OCI-LY7 (cell line): Measurements from ENCODE around the gene NFX1. TPM values are rescaled to one million over a fixed set of nuclear protein-coding genes. Genes with fewer than 3 reads are reported as not detected.

Experiments
- BruUV-seq: library from RNA; stranded (reverse); fragments of 400-500 nt; replicated peaks from 2 replicates; lab custom pipeline; 2021; lab: Mats Ljungman, UMichigan
- CTCF ChIA-PET: fragments of 300-600 bp; sonication (Branson Sonifier 250); formaldehyde crosslinking; loops from one replicate; lab custom pipeline; 2022; ENCODE audit warnings: antibody characterized with exemption; ENCODE audit not compliant: unreplicated experiment; lab: Charles Lee
- POLR2A ChIA-PET: fragments of 300-600 bp; sonication (Branson Sonifier 250); formaldehyde crosslinking; loops from one replicate; lab custom pipeline; 2022; ENCODE audit warnings: antibody characterized with exemption; lab: Charles Lee
- DNase-seq: peaks from one replicate; pipeline ENCODE4 v3.0.0-alpha.2; 2015; ENCODE audit warnings: low spot score
- H2AFZ ChIP-seq: fragments of 200-600 bp; sonication (generic), shearing (Covaris generic); 2 replicates; pipeline ENCODE4 v1.6.1; 2014; ENCODE audit warnings: mild to moderate bottlenecking, antibody characterized with exemption, low read length, moderate library complexity
- H3K27ac ChIP-seq: fragments of 200-600 bp; sonication (generic); 2 replicates; pipeline ENCODE4 v1.5.1; 2014; ENCODE audit warnings: mixed run types, low read depth, mild to moderate bottlenecking, moderate library complexity, low read length, inconsistent platforms; ENCODE audit not compliant: poor library complexity, severe bottlenecking
- H3K36me3 ChIP-seq: fragments of 200-600 bp; sonication (generic); 2 replicates; pipeline ENCODE4 v1.6.1; 2014; ENCODE audit warnings: mild to moderate bottlenecking, antibody characterized with exemption, low read length, moderate library complexity, mixed read lengths; ENCODE audit not compliant: insufficient read depth
- H3K4me1 ChIP-seq: fragments of 200-600 bp; sonication (generic); 2 replicates; pipeline ENCODE4 v1.5.1; 2014; ENCODE audit warnings: mild to moderate bottlenecking, low read length; ENCODE audit not compliant: insufficient read depth, poor library complexity, severe bottlenecking
- H3K4me2 ChIP-seq: fragments of 200-600 bp; sonication (generic); 2 replicates; pipeline ENCODE4 v1.6.1; 2014; ENCODE audit warnings: mild to moderate bottlenecking, low read length
- H3K4me3 ChIP-seq: fragments of 200-600 bp; sonication (generic); 2 replicates; pipeline ENCODE4 v1.5.1; 2014; ENCODE audit warnings: mild to moderate bottlenecking, low read depth, low read length; ENCODE audit not compliant: poor library complexity, severe bottlenecking
- H3K79me2 ChIP-seq: fragments of 200-600 bp; sonication (generic); 2 replicates; pipeline ENCODE4 v1.6.1; 2016; ENCODE audit warnings: low read depth, mild to moderate bottlenecking, low read length, moderate library complexity, mixed read lengths; ENCODE audit not compliant: insufficient read depth
- H3K9me2 ChIP-seq: fragments of 200-600 bp; sonication (generic); 2 replicates; pipeline ENCODE4 v1.6.1; 2016; ENCODE audit warnings: mild to moderate bottlenecking, low read length, mixed read lengths; ENCODE audit not compliant: insufficient read depth
- H3K9me3 ChIP-seq: fragments of 200-600 bp; sonication (generic); 2 replicates; pipeline ENCODE4 v1.6.1; 2014; ENCODE audit warnings: mild to moderate bottlenecking, mixed run types, low read length, mixed read lengths
- H4K20me1 ChIP-seq: fragments of 200-600 bp; sonication (generic); 2 replicates; pipeline ENCODE4 v1.6.1; 2014; ENCODE audit warnings: mild to moderate bottlenecking, antibody characterized with exemption, low read length, moderate library complexity, mixed read lengths; ENCODE audit not compliant: insufficient read depth
- CTCF ChIP-seq: fragments of 200-600 bp; sonication (generic); conservative IDR thresholded peaks from 2 replicates; pipeline ENCODE4 v1.5.1; 2014; ENCODE audit warnings: mild to moderate bottlenecking, antibody characterized with exemption, low read length, moderate library complexity, mixed read lengths
- EZH2phosphoT487 ChIP-seq: fragments of 200-600 bp; sonication (generic); IDR thresholded peaks from 2 replicates; pipeline ENCODE4 v1.6.1; 2018; ENCODE audit warnings: low read depth, borderline replicate concordance, mild to moderate bottlenecking, mixed run types, antibody characterized with exemption, low read length, moderate library complexity, mixed read lengths
- intact Hi-C: fragments of 100-400 bp; cut with micrococcal nuclease; formaldehyde crosslinking; loops from one replicate; pipeline ENCODE4 v1.10.0; 2022; ENCODE audit not compliant: unreplicated experiment
- small RNA-seq: library from RNA; depleted of rRNA; stranded (forward); fragments of <200 nt; gene quantifications from one replicate; pipeline ENCODE3, GENCODE V24; 2014
- total RNA-seq, 2 experiments: library from RNA; depleted of rRNA in 1 of 2; stranded (reverse); fragments of >200 nt in 1 of 2; shearing (Covaris generic) in 1 of 2; gene quantifications; 2 replicates each; pipeline ENCODE4 v1.2.3, GENCODE V29; 2014 to 2022

NFX1 gene
- total RNA-seq, 2 experiments from 2014 or later: 32.3 to 58.3 TPM

- intact Hi-C loops: loop anchor here (5.0 kb wide), 1 partner anchor 47 kb away; no protein-coding TSS in a partner anchor
- TF ChIP-seq EZH2phosphoT487: no peak
- no peak for TF ChIP-seq CTCF
- ChIA-PET CTCF (interaction anchor here (0.6 to 1.4 kb wide), 3 partner anchors 27 to 46 kb away, joined by 3 to 5 read pairs (median 5); partner anchors contain the start of gene AQP3), POLR2A (no interaction called here)
- no peak overlapping the region for H3K4me2 ChIP-seq
- H3K9me3 ChIP-seq: no peaks in the 10 kb centered on the region
- no peak overlapping the region for H3K4me3 ChIP-seq
- peaks cover 6% of the 10 kb centered on the region for H3K4me1 ChIP-seq
- no peak overlapping the region for H2AFZ ChIP-seq
- no peaks in the 10 kb centered on the region for H3K36me3 ChIP-seq
- no peaks in the 10 kb centered on the region for H3K9me2 ChIP-seq
- H3K27ac ChIP-seq: no peak overlapping the region
- H4K20me1 ChIP-seq: no peaks in the 10 kb centered on the region
- DNase-seq: no peak
- no TSS peak for BruUV-seq
- no peaks in the 10 kb centered on the region for H3K79me2 ChIP-seq
These were observed 129.5 kb downstream of the NFX1 start for GRCh38 chr9:33419708-33420303.

Small RNA genes within 50 kb of the gene (small RNA-seq; reads per million reads assigned to genes)
- gene RF00019: not detected

Other genes starting within 250 kb of the NFX1 start
- 20.0 and 22.0 TPM in 2 replicates for gene SMU1, start 213.8 kb upstream of the NFX1 start, total RNA-seq (2014; rRNA removed; shearing (Covaris generic))
- 26.7 and 27.9 TPM in 2 replicates for gene SMU1, start 213.8 kb upstream of the NFX1 start, total RNA-seq (2022)
- gene B4GALT1, start 123.2 kb upstream of the NFX1 start, total RNA-seq (2014; rRNA removed; shearing (Covaris generic)): 8.1 and 12.8 TPM in 2 replicates
- 38.7 and 43.7 TPM in 2 replicates for gene B4GALT1, start 123.2 kb upstream of the NFX1 start, total RNA-seq (2022)
- gene SPINK4, start 50.3 kb upstream of the NFX1 start, total RNA-seq (2014; rRNA removed; shearing (Covaris generic)): 0.51 TPM in 1 of 2 replicates, not detected in the other
- gene SPINK4, start 50.3 kb upstream of the NFX1 start, total RNA-seq (2022): not detected in 2 replicates
- 48.1 and 68.3 TPM in 2 replicates for gene BAG1, start 25.8 kb upstream of the NFX1 start, total RNA-seq (2014; rRNA removed; shearing (Covaris generic))
- gene BAG1, start 25.8 kb upstream of the NFX1 start, total RNA-seq (2022): 69.6 and 86.0 TPM in 2 replicates
- 31.2 and 39.7 TPM in 2 replicates for gene CHMP5, start 25.5 kb upstream of the NFX1 start, total RNA-seq (2014; rRNA removed; shearing (Covaris generic))
- gene CHMP5, start 25.5 kb upstream of the NFX1 start, total RNA-seq (2022): 50.1 and 51.5 TPM in 2 replicates
- not detected in 2 replicates for gene AQP7, start 112.1 kb downstream of the NFX1 start, total RNA-seq (2014; rRNA removed; shearing (Covaris generic))
- gene AQP7, start 112.1 kb downstream of the NFX1 start, total RNA-seq (2022): 1.4 and 2.2 TPM in 2 replicates
- 16.0 TPM in 2 replicates for gene AQP3, start 157.1 kb downstream of the NFX1 start, total RNA-seq (2014; rRNA removed; shearing (Covaris generic))
- 28.5 and 30.6 TPM in 2 replicates for gene AQP3, start 157.1 kb downstream of the NFX1 start, total RNA-seq (2022)
- gene NOL6, start 183.4 kb downstream of the NFX1 start, total RNA-seq (2014; rRNA removed; shearing (Covaris generic)): 26.4 and 28.8 TPM in 2 replicates
- 23.8 and 30.9 TPM in 2 replicates for gene NOL6, start 183.4 kb downstream of the NFX1 start, total RNA-seq (2022)
- gene ANKRD18B, start 233.7 kb downstream of the NFX1 start, total RNA-seq (2014; rRNA removed; shearing (Covaris generic)): not detected in 2 replicates
- not detected in 2 replicates for gene ANKRD18B, start 233.7 kb downstream of the NFX1 start, total RNA-seq (2022)